22Rv1 (cell line): Measurements from ENCODE around the gene CACNA2D2.

Experiments used
- CTCF ChIP-seq: fragments of 450-650 bp; IDR thresholded peaks from 2 replicates; pipeline ENCODE4 v1.5.1; 2017; ENCODE audit warnings: mild to moderate bottlenecking
- ZFX ChIP-seq: fragments of 450-650 bp; IDR thresholded peaks from 2 replicates; pipeline ENCODE4 v1.6.1; 2017; ENCODE audit warnings: antibody characterized with exemption, borderline replicate concordance

DNA sequence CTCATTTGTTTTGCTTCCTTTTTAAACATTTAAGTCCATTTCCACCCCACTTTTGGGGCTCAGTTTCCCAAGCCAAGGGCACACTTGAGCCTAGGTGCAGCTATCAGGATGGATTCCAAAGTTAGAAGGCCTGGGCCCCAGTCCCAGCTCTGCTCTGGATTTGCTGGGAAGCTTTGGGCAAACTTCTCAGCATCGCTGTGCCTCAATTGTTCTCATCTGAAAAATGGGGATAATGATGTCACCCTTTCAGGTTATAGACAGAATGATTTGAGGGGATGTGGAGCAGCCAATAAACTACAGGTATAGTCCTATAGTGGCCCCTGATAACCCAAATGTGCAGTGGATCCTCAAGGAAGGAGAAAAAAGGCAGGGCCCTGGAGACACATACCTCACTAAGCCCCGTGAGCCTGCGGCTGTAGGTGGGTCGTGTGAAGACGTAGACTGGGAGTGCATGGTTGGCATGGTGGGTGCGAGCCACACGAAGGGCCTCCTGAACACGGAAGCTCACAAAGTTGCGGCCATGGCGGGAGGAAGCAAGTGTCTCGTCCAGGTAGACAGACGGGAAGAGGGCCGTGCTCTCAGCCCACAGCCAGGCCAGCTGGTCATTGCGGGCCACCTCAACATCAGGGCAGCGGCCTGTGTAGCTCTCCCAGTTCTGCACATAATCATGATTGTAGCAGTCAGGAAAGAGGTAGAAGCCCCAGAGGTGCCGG lies 184.1 kb downstream of the CACNA2D2 start:
- TF ChIP-seq CTCF = no peak
- TF ChIP-seq ZFX = no peak
